Stomach (tissue), 4 donors: Measurements from ENCODE around the gene KRT6C.

Experiments used
- CTCF ChIP-seq, 7 experiments: fragments of 450-650 bp in 4 of 7; fragments of 200-600 bp in 3 of 7; sonication (generic) in 3 of 7; IDR thresholded peaks; one replicate each; pipeline ENCODE4 v1.5.1; 2016 to 2019; ENCODE audit warnings: antibody characterized with exemption in 7 of 7, control low read depth in 2 of 7, mild to moderate bottlenecking in 1 of 7
- EP300 ChIP-seq: sonication (generic); formaldehyde crosslinking; IDR thresholded peaks from one replicate; pipeline ENCODE4 v1.6.1; 2017; ENCODE audit warnings: antibody characterized with exemption
- POLR2A ChIP-seq, 4 donors: fragments of 450-650 bp; IDR thresholded peaks; one replicate each; pipeline ENCODE4 v1.6.1; 2016; ENCODE audit warnings: antibody characterized with exemption in 4 of 4, control low read depth in 2 of 4, mild to moderate bottlenecking in 1 of 4, moderate library complexity in 1 of 4
- POLR2AphosphoS5 ChIP-seq, 3 donors: sonication (generic); formaldehyde crosslinking; IDR thresholded peaks; one replicate each; pipeline ENCODE4 v1.6.1; 2016; ENCODE audit warnings: antibody characterized with exemption in 3 of 3

DNA sequence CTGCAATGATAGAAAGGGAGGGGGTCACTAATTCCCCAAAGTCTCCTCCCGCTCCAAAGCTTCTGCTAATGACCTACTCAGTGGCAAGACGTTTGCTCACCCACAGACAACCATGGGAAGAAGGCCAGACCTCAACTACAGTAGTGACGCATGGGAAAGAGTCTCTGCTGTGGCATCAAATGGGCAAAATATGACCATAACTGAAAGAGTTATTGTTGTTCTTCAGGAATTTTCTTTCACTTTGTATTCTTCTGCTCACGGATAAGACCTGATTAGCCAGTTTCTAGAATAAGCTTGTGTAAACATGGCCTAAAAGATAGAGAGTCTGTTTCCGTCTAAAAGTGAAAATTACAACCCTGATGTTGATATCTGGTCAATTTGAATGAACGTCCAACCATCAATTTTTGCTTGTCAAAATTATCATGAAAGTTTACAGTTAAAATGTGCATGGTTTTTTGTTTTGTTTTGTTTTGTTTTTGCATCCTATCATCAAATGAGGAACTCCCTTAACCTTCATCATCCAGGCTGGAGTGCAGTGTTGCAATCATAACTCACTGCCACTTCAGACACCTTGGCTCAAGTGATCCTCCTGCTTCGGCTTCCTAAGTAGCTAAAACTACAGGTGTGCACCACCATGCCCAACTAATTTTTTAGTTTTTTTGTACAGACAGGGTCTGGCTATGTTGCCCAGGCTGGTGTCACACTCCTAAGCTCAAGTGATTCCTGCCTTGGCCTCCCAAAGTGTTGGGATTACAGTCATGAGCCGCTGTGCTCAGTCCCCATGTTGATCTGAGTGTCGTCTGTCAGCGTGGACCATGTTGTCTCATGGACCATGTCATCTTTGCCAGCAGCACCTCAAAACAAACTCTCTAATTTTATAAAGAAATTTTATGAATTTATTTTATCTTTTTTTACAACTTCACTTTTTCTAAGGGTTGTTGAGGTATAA, 28.7 kb downstream of the KRT6C start:
- TF ChIP-seq EP300 (no peak), CTCF (IDR thresholded peaks at IDR 0.05) (no peak), POLR2A (IDR thresholded peaks at IDR 0.05) (no peak), POLR2AphosphoS5 (IDR thresholded peaks at IDR 0.05) (no peak)
